ENCODE measurements around the gene NGRN. TPM values are rescaled to one million over a fixed set of nuclear protein-coding genes. Genes with fewer than 3 reads are reported as not detected.

Gene NGRN
- total and polyA plus RNA-seq, 2 donors (not counting 1 experiment from before 2014, with no cell fraction given) = 23.1 to 45.5 TPM

- H3K4me2 ChIP-seq (replicated peaks; ENCODE audit: low read depth, low read length, poor library complexity, severe bottlenecking) = no peak overlapping the region
- H3K27ac ChIP-seq (ENCODE audit: low read length in 2 of 2) = no peak overlapping the region
- peaks cover 0 to 2% (median 0%) of the 10 kb centered on the region in 3 donors for H3K9me3 ChIP-seq (ENCODE audit: control extremely low read depth in 1 of 3, control insufficient read depth in 2 of 3, insufficient read depth in 1 of 3, low read length in 2 of 3)
- H2AFZ ChIP-seq (ENCODE audit: insufficient read depth, low read depth, low read length, poor library complexity, severe bottlenecking) = no peak overlapping the region
- H3K36me3 ChIP-seq (replicated peaks in 1 of 2; ENCODE audit: control extremely low read depth in 1 of 2, control insufficient read depth in 1 of 2, extremely low read depth in 1 of 2, insufficient read depth in 2 of 2, low read length in 1 of 2) = no peaks in the 10 kb centered on the region
- H3K27ac Mint-ChIP-seq = no peak overlapping the region
- POLR2A ChIA-PET = interaction anchor here (0.6 kb wide), 1 partner anchor 28 kb away, joined by 3 read pairs; no protein-coding TSS in a partner anchor
- ATAC-seq (ENCODE audit: low read depth) (peak; percentile 69), DNase-seq (peak; percentile 67)
- H3K27me3 Mint-ChIP-seq = no peaks in the 10 kb centered on the region
- H3K27me3 ChIP-seq (replicated peaks in 1 of 4; ENCODE audit: control extremely low read depth in 1 of 4, control insufficient read depth in 3 of 4, insufficient read depth in 4 of 4, low read length in 3 of 4) = no peaks in the 10 kb centered on the region
- no peaks in the 10 kb centered on the region for H4K20me1 ChIP-seq (ENCODE audit: control insufficient read depth, insufficient read depth, low read length, poor library complexity, severe bottlenecking)
- intact Hi-C loops (cut with micrococcal nuclease) = loop anchor here (1.0 to 5.0 kb wide), 3 partner anchors 54 to 184 kb away; partner anchors contain the start of genes CIB1, GDPGP1 and IDH2
- no peak overlapping the region for H3K4me3 Mint-ChIP-seq
- H3K79me2 ChIP-seq (ENCODE audit: control insufficient read depth, insufficient read depth, low read length) = no peaks in the 10 kb centered on the region
- H3K9ac ChIP-seq (ENCODE audit: low read length) = no peak overlapping the region
- CTCF ChIA-PET = interaction anchor here (0.6 to 4.1 kb wide), 17 partner anchors 10 to 412 kb away, joined by 3 to 29 read pairs (median 4); no protein-coding TSS in a partner anchor
- peaks cover 4% of the 10 kb centered on the region for H3K4me1 Mint-ChIP-seq
- no peak overlapping the region for H3K4me3 ChIP-seq (ENCODE audit: control extremely low read depth in 1 of 5, extremely low read depth in 1 of 5, insufficient read depth in 1 of 5, low read depth in 2 of 5, low read length in 4 of 5)
- no peak for TF ChIP-seq EZH2 (IDR thresholded peaks at IDR 0.05; ENCODE audit: borderline replicate concordance, insufficient read depth, low read depth, low read length, poor library complexity, severe bottlenecking)
- TF ChIP-seq CTCF (IDR thresholded peaks at IDR 0.05) = peak; percentile 78
- H3K4me1 ChIP-seq (ENCODE audit: control insufficient read depth in 2 of 2, insufficient read depth in 2 of 2, low read length in 2 of 2) = no peaks in the 10 kb centered on the region
- no peaks in the 10 kb centered on the region for H3K9me3 Mint-ChIP-seq (ENCODE audit: insufficient read depth)
These were observed 21.2 kb downstream of the NGRN start for GRCh38 chr15:90286678-90287077.

- H3K4me1 ChIP-seq (ENCODE audit: control insufficient read depth in 2 of 2, insufficient read depth in 2 of 2, low read length in 2 of 2) = no peaks in the 10 kb centered on the region
- TF ChIP-seq CTCF (IDR thresholded peaks at IDR 0.05) (no peak), EZH2 (IDR thresholded peaks at IDR 0.05; ENCODE audit: borderline replicate concordance, insufficient read depth, low read depth, low read length, poor library complexity, severe bottlenecking) (no peak)
- no peaks in the 10 kb centered on the region for H3K27me3 ChIP-seq (replicated peaks in 1 of 4; ENCODE audit: control extremely low read depth in 1 of 4, control insufficient read depth in 3 of 4, insufficient read depth in 4 of 4, low read length in 3 of 4)
- peaks cover 7% of the 10 kb centered on the region for H3K4me1 Mint-ChIP-seq
- no peaks in the 10 kb centered on the region for H3K79me2 ChIP-seq (ENCODE audit: control insufficient read depth, insufficient read depth, low read length)
- H3K27ac Mint-ChIP-seq = no peak overlapping the region
- ChIA-PET POLR2A (interaction anchor here (0.6 kb wide), 1 partner anchor 28 kb away, joined by 3 read pairs; no protein-coding TSS in a partner anchor), CTCF (interaction anchor here (0.6 to 4.1 kb wide), 18 partner anchors 10 to 412 kb away, joined by 3 to 29 read pairs (median 3); partner anchors contain the start of genes CIB1 and NGRN)
- intact Hi-C loops (cut with micrococcal nuclease) = loop anchor here (5.0 kb wide), 1 partner anchor 55 kb away; the partner anchor contains the start of genes CIB1 and GDPGP1
- DNase-seq (no peak), ATAC-seq (ENCODE audit: low read depth) (no peak)
- no peak overlapping the region for H3K4me2 ChIP-seq (replicated peaks; ENCODE audit: low read depth, low read length, poor library complexity, severe bottlenecking)
- H3K27me3 Mint-ChIP-seq = no peaks in the 10 kb centered on the region
- H3K9me3 Mint-ChIP-seq (ENCODE audit: insufficient read depth) = no peaks in the 10 kb centered on the region
- no peak overlapping the region for H3K27ac ChIP-seq (ENCODE audit: low read length in 2 of 2)
- H3K4me3 ChIP-seq (ENCODE audit: control extremely low read depth in 1 of 5, extremely low read depth in 1 of 5, insufficient read depth in 1 of 5, low read depth in 2 of 5, low read length in 4 of 5) = no peak overlapping the region
- H3K9ac ChIP-seq (ENCODE audit: low read length) = no peak overlapping the region
- H3K36me3 ChIP-seq (replicated peaks in 1 of 2; ENCODE audit: control extremely low read depth in 1 of 2, control insufficient read depth in 1 of 2, extremely low read depth in 1 of 2, insufficient read depth in 2 of 2, low read length in 1 of 2) = no peaks in the 10 kb centered on the region
- no peaks in the 10 kb centered on the region for H4K20me1 ChIP-seq (ENCODE audit: control insufficient read depth, insufficient read depth, low read length, poor library complexity, severe bottlenecking)
- H2AFZ ChIP-seq (ENCODE audit: insufficient read depth, low read depth, low read length, poor library complexity, severe bottlenecking) = no peak overlapping the region
- no peak overlapping the region for H3K4me3 Mint-ChIP-seq
- no CpG with 5 or more reads among the region's 5 CpGs for WGBS (ENCODE audit: insufficient coverage)
- peaks cover 0 to 5% (median 0%) of the 10 kb centered on the region in 3 donors for H3K9me3 ChIP-seq (ENCODE audit: control extremely low read depth in 1 of 3, control insufficient read depth in 2 of 3, insufficient read depth in 1 of 3, low read length in 2 of 3)
These were observed 21.6 kb downstream of the NGRN start for GRCh38 chr15:90287101-90287500.
